ENCODE results near the gene HSPA9. TPM values are rescaled to one million over a fixed set of nuclear protein-coding genes. Genes with fewer than 3 reads are reported as not detected.

HSPA9 gene
- total RNA-seq: 100 to 1,000 TPM; 468 to 498 TPM
- 171 TPM for polyA plus RNA-seq

DNA sequence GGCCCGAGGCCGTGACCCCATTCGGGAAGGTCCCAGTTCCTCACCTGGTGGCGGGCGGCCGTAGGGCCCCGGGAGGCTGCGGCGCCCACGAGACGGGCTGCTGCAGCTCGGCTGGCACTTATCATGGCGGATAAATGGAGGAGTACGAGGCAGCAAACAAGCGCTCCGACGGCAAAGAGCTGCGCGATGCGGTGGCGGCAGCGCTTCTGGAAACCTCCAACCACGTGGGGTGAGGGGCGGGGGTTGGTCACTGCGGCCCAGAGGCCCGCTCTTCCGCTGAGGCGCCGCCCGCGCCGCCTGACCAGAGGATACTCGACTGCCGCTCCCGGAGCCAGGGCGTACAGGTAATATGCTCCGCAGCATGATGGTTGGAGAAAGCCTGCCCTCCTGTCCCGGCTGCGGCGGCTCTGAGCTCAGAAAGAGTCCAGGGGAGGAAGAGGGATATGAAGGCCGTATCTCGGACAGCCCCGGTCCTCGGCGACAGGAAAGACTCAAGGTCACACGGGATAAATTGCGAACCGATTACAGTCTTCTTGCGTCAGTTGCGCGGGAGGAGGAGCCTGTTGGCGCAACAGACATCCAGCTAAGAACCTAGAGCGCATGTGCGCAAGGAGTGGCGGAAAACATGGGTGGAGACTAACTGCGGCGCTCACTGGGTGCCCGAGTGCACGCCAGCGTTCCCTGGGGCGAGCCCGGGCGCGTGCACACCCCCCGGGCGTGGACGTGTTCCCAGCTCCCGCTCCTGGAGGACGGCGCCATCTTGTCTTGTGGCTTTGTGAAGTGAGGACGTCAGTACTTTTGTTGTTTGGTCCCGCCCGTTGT lies at the start of gene HSPA9:
Gene HSPA9, minus strand, starts transcription at position 208 of the 822 bp plus-strand sequence. Its CDS starts 83 bp downstream, at position 125.
- Histone ChIP-seq H3K27me3 (ENCODE audit: insufficient read depth, low read length, poor library complexity, severe bottlenecking) (no peaks in the 10 kb centered on the region), H3K27ac (ENCODE audit: low read depth, low read length) (peak within 1 kb of the TSS; percentile 100), H3K9me3 (ENCODE audit: low read length) (no peaks in the 10 kb centered on the region), H3K36me3 (ENCODE audit: insufficient read depth, low read length) (peaks cover 32% of the 10 kb centered on the region), H3K4me3 (ENCODE audit: low read length) (peak within 1 kb of the TSS; percentile 97), H3K4me1 (ENCODE audit: insufficient read depth, low read length) (peaks cover 29% of the 10 kb centered on the region)
- H3K27ac Mint-ChIP-seq: peak within 1 kb of the TSS; percentile 100
- peak within 1 kb of the TSS; percentile 86 to 98 (median 98) for H3K4me3 Mint-ChIP-seq
- CTCF ChIA-PET: interaction anchor here (0.9 to 4.5 kb wide), 8 partner anchors 9 to 718 kb away, joined by 3 to 26 read pairs (median 4); partner anchors contain the start of genes ETF1 and MATR3
- H3K9me3 Mint-ChIP-seq: peaks cover 0 to 1% (median 0%) of the 10 kb centered on the region in 5 donors
- peaks cover 0 to 50% (median 8%) of the 10 kb centered on the region in 3 donors for H3K36me3 Mint-ChIP-seq
- H3K27me3 Mint-ChIP-seq: peaks cover 0 to 5% of the 10 kb centered on the region in 2 donors
- peaks cover 28 to 50% (median 34%) of the 10 kb centered on the region in 3 donors for H3K4me1 Mint-ChIP-seq
- peak; percentile 93 to 98 (median 98) for DNase-seq
- POLR2A ChIA-PET: interaction anchor here (0.6 to 2.6 kb wide), 14 partner anchors 9 to 1516 kb away, joined by 3 to 60 read pairs (median 4); partner anchors contain the start of genes DNAJC18, EGR1, ETF1 and KDM3B

DNA sequence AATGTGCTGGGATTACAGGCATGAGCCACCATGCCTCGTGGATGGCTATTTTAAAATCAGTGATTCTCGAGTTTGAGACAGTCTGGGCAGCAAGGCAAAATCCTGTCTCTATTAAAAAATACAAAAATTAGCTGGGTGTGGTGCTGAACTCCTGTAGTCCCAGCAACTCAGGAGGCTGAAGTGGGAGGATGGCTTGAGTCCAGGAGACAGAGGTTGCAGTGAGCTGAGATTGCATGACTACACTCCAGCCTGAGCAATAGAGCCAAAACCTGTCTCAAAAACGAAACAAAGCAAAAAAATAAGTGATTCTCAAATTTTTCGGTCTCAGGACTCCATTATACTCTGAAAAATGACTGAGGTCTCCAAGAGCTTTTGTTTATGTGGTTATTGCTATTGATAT lies 47.9 kb upstream of the HSPA9 start:
- H3K27me3 ChIP-seq (ENCODE audit: insufficient read depth, low read length, poor library complexity, severe bottlenecking): peaks cover 3% of the 10 kb centered on the region
- CTCF ChIA-PET: no interaction called here

DNA sequence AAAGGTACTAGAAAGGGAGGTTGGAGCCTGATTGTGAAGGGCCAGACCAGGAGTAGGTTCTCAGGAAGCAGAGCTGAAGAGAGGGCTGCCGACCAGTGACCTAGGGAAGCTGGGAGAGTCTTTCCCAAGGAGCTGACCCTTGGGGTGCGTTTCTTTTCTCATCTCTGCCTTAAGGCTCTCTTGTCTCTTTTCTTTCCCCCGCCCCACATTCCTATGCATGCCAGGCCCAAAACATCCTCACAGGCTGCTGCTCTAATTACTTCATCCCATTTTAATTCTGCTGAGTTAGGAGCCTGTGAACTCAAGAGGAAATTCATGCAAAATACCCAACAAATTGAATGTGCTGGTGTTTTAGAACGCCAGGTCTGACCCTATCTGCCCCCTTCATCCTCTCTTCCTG lies 46.9 kb upstream of the HSPA9 start:
- ChIA-PET POLR2A (no interaction called here), CTCF (no interaction called here)
- Histone ChIP-seq H3K27ac (ENCODE audit: low read depth, low read length) (no peak overlapping the region), H3K4me1 (ENCODE audit: insufficient read depth, low read length) (no peaks in the 10 kb centered on the region), H3K9me3 (ENCODE audit: low read length) (no peaks in the 10 kb centered on the region), H3K27me3 (ENCODE audit: insufficient read depth, low read length, poor library complexity, severe bottlenecking) (peaks cover 3% of the 10 kb centered on the region), H3K4me3 (ENCODE audit: low read length) (no peak overlapping the region), H3K36me3 (ENCODE audit: insufficient read depth, low read length) (no peaks in the 10 kb centered on the region)
- no peaks in the 10 kb centered on the region for H3K36me3 Mint-ChIP-seq
- peaks cover 0 to 2% (median 0%) of the 10 kb centered on the region in 5 donors for H3K9me3 Mint-ChIP-seq
- H3K4me3 Mint-ChIP-seq: no peak overlapping the region
- peaks cover 11 to 57% of the 10 kb centered on the region in 2 donors for H3K27me3 Mint-ChIP-seq
- H3K27ac Mint-ChIP-seq: no peak overlapping the region
- DNase-seq: no peak
- no peaks in the 10 kb centered on the region for H3K4me1 Mint-ChIP-seq

More for the DNA sequence above, 47.9 kb upstream of the HSPA9 start:
- no peak overlapping the region for H3K4me3 Mint-ChIP-seq
- no peaks in the 10 kb centered on the region for H3K36me3 Mint-ChIP-seq
- H3K9me3 Mint-ChIP-seq: peaks cover 0 to 2% (median 0%) of the 10 kb centered on the region in 5 donors
- Histone ChIP-seq H3K4me3 (ENCODE audit: low read length) (no peak overlapping the region), H3K36me3 (ENCODE audit: insufficient read depth, low read length) (no peaks in the 10 kb centered on the region), H3K4me1 (ENCODE audit: insufficient read depth, low read length) (no peaks in the 10 kb centered on the region), H3K9me3 (ENCODE audit: low read length) (no peaks in the 10 kb centered on the region), H3K27ac (ENCODE audit: low read depth, low read length) (no peak overlapping the region)
- no peaks in the 10 kb centered on the region for H3K4me1 Mint-ChIP-seq
- DNase-seq: no peak
- POLR2A ChIA-PET: no interaction called here
- H3K27ac Mint-ChIP-seq: no peak overlapping the region
- H3K27me3 Mint-ChIP-seq: peaks cover 11 to 59% of the 10 kb centered on the region in 2 donors

DNA sequence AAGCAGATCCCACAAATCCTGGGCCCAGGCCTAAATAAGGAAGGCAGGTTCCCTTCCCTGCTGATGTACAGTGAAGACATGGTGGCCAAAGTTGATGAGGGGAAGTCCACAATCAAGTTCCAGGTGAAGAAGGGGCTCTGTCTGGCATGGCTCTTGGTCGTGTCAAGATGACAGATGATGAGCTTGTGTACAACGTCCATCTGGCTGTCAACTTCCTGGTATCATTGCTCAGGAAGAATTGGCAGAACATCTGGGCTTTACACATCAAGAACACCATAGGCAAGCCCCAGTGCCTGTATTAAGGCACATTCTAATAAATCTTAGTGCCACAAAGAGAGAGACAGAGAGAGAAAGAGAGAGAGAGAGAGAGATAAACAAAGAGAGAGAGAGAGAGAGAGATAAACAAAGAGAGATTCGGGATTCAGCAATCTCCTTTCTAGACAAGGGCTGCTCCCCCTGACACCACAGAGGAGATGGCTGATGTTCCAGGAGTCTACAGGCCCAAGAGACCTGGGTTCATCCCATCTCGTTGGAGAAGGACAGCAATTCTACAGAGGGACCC lies 45.5 kb upstream of the HSPA9 start:
- DNase-seq: no peak
- H3K27ac Mint-ChIP-seq: no peak overlapping the region

GRCh38 chr5:138616508-138616907 lies 41.3 kb upstream of the HSPA9 start:
- H3K4me3 Mint-ChIP-seq: no peak overlapping the region
- ChIA-PET POLR2A (no interaction called here), CTCF (no interaction called here)
- Histone ChIP-seq H3K36me3 (ENCODE audit: insufficient read depth, low read length) (no peaks in the 10 kb centered on the region), H3K27ac (ENCODE audit: low read depth, low read length) (no peak overlapping the region), H3K4me1 (ENCODE audit: insufficient read depth, low read length) (peaks cover 2% of the 10 kb centered on the region), H3K9me3 (ENCODE audit: low read length) (no peaks in the 10 kb centered on the region), H3K27me3 (ENCODE audit: insufficient read depth, low read length, poor library complexity, severe bottlenecking) (peaks cover 8% of the 10 kb centered on the region), H3K4me3 (ENCODE audit: low read length) (no peak overlapping the region)
- H3K4me1 Mint-ChIP-seq: peaks cover 2 to 4% (median 4%) of the 10 kb centered on the region in 3 donors
- H3K27me3 Mint-ChIP-seq: peaks cover 15 to 52% of the 10 kb centered on the region in 2 donors
- H3K36me3 Mint-ChIP-seq: no peaks in the 10 kb centered on the region
- H3K27ac Mint-ChIP-seq: no peak overlapping the region
- peaks cover 0 to 2% (median 0%) of the 10 kb centered on the region in 5 donors for H3K9me3 Mint-ChIP-seq
- DNase-seq: no peak

More for the DNA sequence above, 45.5 kb upstream of the HSPA9 start:
- peaks cover 0 to 2% (median 0%) of the 10 kb centered on the region in 5 donors for H3K9me3 Mint-ChIP-seq
- H3K27me3 ChIP-seq (ENCODE audit: insufficient read depth, low read length, poor library complexity, severe bottlenecking): peaks cover 3% of the 10 kb centered on the region
- H3K27ac ChIP-seq (ENCODE audit: low read depth, low read length): no peak overlapping the region
- no peaks in the 10 kb centered on the region for H3K36me3 Mint-ChIP-seq
- H3K4me3 ChIP-seq (ENCODE audit: low read length): no peak overlapping the region
- no peaks in the 10 kb centered on the region for H3K4me1 Mint-ChIP-seq
- peaks cover 13 to 63% of the 10 kb centered on the region in 2 donors for H3K27me3 Mint-ChIP-seq
- no peaks in the 10 kb centered on the region for H3K36me3 ChIP-seq (ENCODE audit: insufficient read depth, low read length)
- CTCF ChIA-PET: no interaction called here
- no peaks in the 10 kb centered on the region for H3K4me1 ChIP-seq (ENCODE audit: insufficient read depth, low read length)
- H3K4me3 Mint-ChIP-seq: no peak overlapping the region
- POLR2A ChIA-PET: no interaction called here
- H3K9me3 ChIP-seq (ENCODE audit: low read length): no peaks in the 10 kb centered on the region

- H3K27me3 ChIP-seq (ENCODE audit: insufficient read depth, low read length, poor library complexity, severe bottlenecking): peaks cover 17% of the 10 kb centered on the region
- no peak for DNase-seq
- no peak overlapping the region for H3K27ac ChIP-seq (ENCODE audit: low read depth, low read length)
- H3K4me1 ChIP-seq (ENCODE audit: insufficient read depth, low read length): peaks cover 12% of the 10 kb centered on the region
- Mint-ChIP-seq H3K27me3 (peaks cover 10 to 50% of the 10 kb centered on the region in 2 donors), H3K4me1 (peaks cover 8 to 14% (median 13%) of the 10 kb centered on the region in 3 donors), H3K27ac (no peak overlapping the region), H3K9me3 (peaks cover 0 to 2% (median 0%) of the 10 kb centered on the region in 5 donors), H3K36me3 (no peaks in the 10 kb centered on the region), H3K4me3 (no peak overlapping the region)
- ChIA-PET POLR2A (no interaction called here), CTCF (no interaction called here)
- no peaks in the 10 kb centered on the region for H3K36me3 ChIP-seq (ENCODE audit: insufficient read depth, low read length)
- H3K9me3 ChIP-seq (ENCODE audit: low read length): no peaks in the 10 kb centered on the region
- H3K4me3 ChIP-seq (ENCODE audit: low read length): no peak overlapping the region
These were observed 40.3 kb upstream of the HSPA9 start for GRCh38 chr5:138615461-138615860.

- no peaks in the 10 kb centered on the region for H3K9me3 ChIP-seq (ENCODE audit: low read length)
- Mint-ChIP-seq H3K27ac (no peak overlapping the region), H3K36me3 (peaks cover 0 to 2% (median 0%) of the 10 kb centered on the region in 3 donors), H3K9me3 (no peaks in the 10 kb centered on the region), H3K4me3 (no peak overlapping the region), H3K4me1 (peaks cover 8 to 14% (median 13%) of the 10 kb centered on the region in 3 donors), H3K27me3 (peaks cover 12 to 39% of the 10 kb centered on the region in 2 donors)
- POLR2A ChIA-PET: no interaction called here
- no peak overlapping the region for H3K4me3 ChIP-seq (ENCODE audit: low read length)
- peaks cover 15% of the 10 kb centered on the region for H3K27me3 ChIP-seq (ENCODE audit: insufficient read depth, low read length, poor library complexity, severe bottlenecking)
- CTCF ChIA-PET: no interaction called here
- H3K27ac ChIP-seq (ENCODE audit: low read depth, low read length): no peak overlapping the region
- H3K36me3 ChIP-seq (ENCODE audit: insufficient read depth, low read length): no peaks in the 10 kb centered on the region
- peaks cover 12% of the 10 kb centered on the region for H3K4me1 ChIP-seq (ENCODE audit: insufficient read depth, low read length)
- no peak for DNase-seq
These were observed 36.5 kb upstream of the HSPA9 start for GRCh38 chr5:138611678-138612218.

All from CD8-positive, alpha-beta memory T cell (primary cell).